ENCODE data around the gene UPK1A. TPM values are rescaled to one million over a fixed set of nuclear protein-coding genes. Genes with fewer than 3 reads are reported as not detected.

UPK1A gene
- polyA plus RNA-seq, 2 donors: 10.7 to 11.5 TPM

Other genes starting within 250 kb of the UPK1A start
- gene FFAR2, start 218.3 kb upstream of the UPK1A start, polyA plus RNA-seq: 1 to 10 TPM in 1 of 2 donors, under 1 TPM in 1; 0.59 to 1.4 TPM
- gene KRTDAP, start 176.1 kb upstream of the UPK1A start, polyA plus RNA-seq: 100 to 1,000 TPM; 109 to 238 TPM
- 100 to 1,000 TPM; 223 to 315 TPM for gene DMKN, start 152.9 kb upstream of the UPK1A start, polyA plus RNA-seq
- 1,000 to 10,000 TPM in 1 of 2 donors, 100 to 1,000 TPM in 1; 453 to 1,191 TPM for gene SBSN, start 138.2 kb upstream of the UPK1A start, polyA plus RNA-seq
- gene GAPDHS, start 133.1 kb upstream of the UPK1A start, polyA plus RNA-seq: not detected
- 100 to 1,000 TPM in 1 of 2 donors, 10 to 100 TPM in 1; 61.7 to 145 TPM for gene TMEM147, start 120.9 kb upstream of the UPK1A start, polyA plus RNA-seq
- under 1 TPM; 0.02 to 0.12 TPM for gene ATP4A, start 102.9 kb upstream of the UPK1A start, polyA plus RNA-seq
- gene PMIS2, start 80.3 kb upstream of the UPK1A start, polyA plus RNA-seq: not detected
- 10 to 100 TPM; 10.1 to 24.1 TPM for gene HAUS5, start 53.8 kb upstream of the UPK1A start, polyA plus RNA-seq
- gene RBM42, start 37.5 kb upstream of the UPK1A start, polyA plus RNA-seq: 10 to 100 TPM; 47.8 to 61.5 TPM
- gene ETV2, start 24.8 kb upstream of the UPK1A start, polyA plus RNA-seq: 1 to 10 TPM; 3.4 to 5.6 TPM
- 1,000 to 10,000 TPM; 1,022 to 1,339 TPM for gene COX6B1, start 18.2 kb upstream of the UPK1A start, polyA plus RNA-seq
- under 1 TPM; 0.07 to 0.18 TPM for gene ZBTB32, start 38.0 kb downstream of the UPK1A start, polyA plus RNA-seq
- 10 to 100 TPM; 21.5 to 33.8 TPM for gene KMT2B, start 51.5 kb downstream of the UPK1A start, polyA plus RNA-seq
- 1 to 10 TPM; 4.3 to 5.1 TPM for gene IGFLR1, start 75.9 kb downstream of the UPK1A start, polyA plus RNA-seq
- 10 to 100 TPM; 17.4 to 43.4 TPM for gene U2AF1L4, start 78.9 kb downstream of the UPK1A start, polyA plus RNA-seq
- 100 to 1,000 TPM in 1 of 2 donors, 10 to 100 TPM in 1; 62.5 to 128 TPM for gene PSENEN, start 79.1 kb downstream of the UPK1A start, polyA plus RNA-seq
- gene LIN37, start 82.1 kb downstream of the UPK1A start, polyA plus RNA-seq: 10 to 100 TPM; 10.6 to 20.9 TPM
- gene HSPB6, start 90.5 kb downstream of the UPK1A start, polyA plus RNA-seq: 10 to 100 TPM; 12.5 to 18.3 TPM
- gene PROSER3, start 91.7 kb downstream of the UPK1A start, polyA plus RNA-seq: 10 to 100 TPM in 1 of 2 donors, 1 to 10 TPM in 1; 5.5 to 13.8 TPM
- gene ARHGAP33, start 109.0 kb downstream of the UPK1A start, polyA plus RNA-seq: 10 to 100 TPM in 1 of 2 donors, 1 to 10 TPM in 1; 5.7 to 20.8 TPM
- gene PRODH2, start 146.3 kb downstream of the UPK1A start, polyA plus RNA-seq: not detected
- not detected for gene NPHS1, start 186.0 kb downstream of the UPK1A start, polyA plus RNA-seq
- gene KIRREL2, start 190.4 kb downstream of the UPK1A start, polyA plus RNA-seq: under 1 TPM in 1 of 2 donors, not detected in 1; 0.02 TPM
- gene APLP1, start 202.1 kb downstream of the UPK1A start, polyA plus RNA-seq: 1 to 10 TPM in 1 of 2 donors, under 1 TPM in 1; 0.69 to 1.4 TPM
- gene NFKBID, start 234.0 kb downstream of the UPK1A start, polyA plus RNA-seq: 1 to 10 TPM; 6.6 to 8.5 TPM
- 1 to 10 TPM; 6.2 to 6.7 TPM for gene HCST, start 236.0 kb downstream of the UPK1A start, polyA plus RNA-seq
- gene TYROBP, start 241.8 kb downstream of the UPK1A start, polyA plus RNA-seq: 10 to 100 TPM; 16.7 to 26.8 TPM

Measured in esophagus (tissue), 2 donors.